ENCODE results near the gene DELE1.
"Not testable (repeated sequence)": the region's sequence is repeated elsewhere in the genome, so short reads cannot be mapped to it uniquely, and the experiment has no call there.

Gene DELE1

DNA sequence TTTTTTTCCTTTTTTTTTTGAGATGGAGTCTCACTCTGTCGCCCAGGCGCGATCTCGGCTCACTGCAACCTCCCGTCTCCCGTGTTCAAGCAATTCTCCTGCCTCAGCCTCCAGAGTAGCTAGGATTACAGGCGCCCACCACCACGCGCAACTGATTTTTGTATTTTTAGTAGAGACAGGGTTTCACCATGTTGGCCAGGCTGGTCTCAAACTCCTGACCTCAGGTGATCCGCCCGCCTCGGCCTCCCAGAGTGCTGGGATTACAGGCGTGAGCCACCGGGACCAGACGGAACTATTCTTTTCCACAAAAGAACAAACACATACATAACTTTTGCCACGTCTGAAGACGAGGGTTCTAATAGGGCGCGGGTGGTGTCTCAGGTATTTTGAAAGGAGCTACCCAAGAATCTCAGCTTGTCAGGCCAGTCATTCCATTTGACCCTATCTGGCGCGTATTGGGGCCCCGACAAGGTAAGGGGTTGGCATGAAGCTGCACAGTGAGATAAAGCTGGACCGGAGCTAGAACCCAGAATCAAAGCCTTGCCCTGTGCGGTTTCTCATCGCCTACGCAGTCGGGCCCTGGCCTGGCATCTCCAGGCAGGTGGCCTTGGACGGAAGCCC is 734 bp upstream of the DELE1 start:
- not testable (repeated sequence) for DNase-seq (ENCODE audit: low read depth)

DNA sequence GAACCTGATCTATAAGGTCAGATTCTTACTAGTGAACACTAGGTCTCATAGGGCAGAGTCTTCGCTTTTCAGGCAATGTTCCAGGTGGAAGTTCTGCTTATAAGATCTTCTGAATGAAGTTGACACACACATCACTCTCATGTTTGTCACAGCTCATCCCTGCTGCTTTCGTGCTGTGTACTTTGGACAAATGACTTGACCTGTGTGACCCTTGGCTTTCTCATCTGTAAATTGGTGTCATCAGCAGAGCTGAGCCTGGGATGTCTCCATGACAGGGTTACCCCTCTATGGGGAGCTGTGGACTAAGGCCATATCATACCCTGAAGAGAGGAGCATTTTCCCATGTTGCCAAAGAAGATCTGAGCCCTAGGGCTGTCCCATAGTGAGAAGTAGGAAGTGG is 2.8 kb downstream of the DELE1 start:
- DNase-seq (ENCODE audit: low read depth): no peak

DNA sequence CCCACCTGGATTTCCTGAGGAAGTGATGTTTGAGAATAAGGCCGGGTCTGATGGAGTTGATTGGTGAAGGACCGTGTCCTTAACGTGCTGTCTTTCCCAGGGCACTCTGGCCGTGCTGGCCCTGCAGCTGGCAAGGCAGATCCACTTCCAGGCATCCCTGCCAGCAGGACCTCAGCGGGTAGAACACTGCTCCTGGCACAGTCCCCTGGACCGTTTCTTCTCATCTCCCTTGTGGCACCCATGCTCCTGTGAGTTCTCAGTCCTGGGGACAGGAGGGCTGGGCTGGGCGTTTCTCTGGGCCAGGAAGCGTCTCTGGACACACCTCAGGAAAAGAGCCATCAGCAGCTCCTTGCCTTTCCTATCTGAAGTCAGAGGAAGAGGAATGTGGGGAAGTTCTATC is 4.4 kb downstream of the DELE1 start:
- DNase-seq (ENCODE audit: low read depth): no peak

DNA sequence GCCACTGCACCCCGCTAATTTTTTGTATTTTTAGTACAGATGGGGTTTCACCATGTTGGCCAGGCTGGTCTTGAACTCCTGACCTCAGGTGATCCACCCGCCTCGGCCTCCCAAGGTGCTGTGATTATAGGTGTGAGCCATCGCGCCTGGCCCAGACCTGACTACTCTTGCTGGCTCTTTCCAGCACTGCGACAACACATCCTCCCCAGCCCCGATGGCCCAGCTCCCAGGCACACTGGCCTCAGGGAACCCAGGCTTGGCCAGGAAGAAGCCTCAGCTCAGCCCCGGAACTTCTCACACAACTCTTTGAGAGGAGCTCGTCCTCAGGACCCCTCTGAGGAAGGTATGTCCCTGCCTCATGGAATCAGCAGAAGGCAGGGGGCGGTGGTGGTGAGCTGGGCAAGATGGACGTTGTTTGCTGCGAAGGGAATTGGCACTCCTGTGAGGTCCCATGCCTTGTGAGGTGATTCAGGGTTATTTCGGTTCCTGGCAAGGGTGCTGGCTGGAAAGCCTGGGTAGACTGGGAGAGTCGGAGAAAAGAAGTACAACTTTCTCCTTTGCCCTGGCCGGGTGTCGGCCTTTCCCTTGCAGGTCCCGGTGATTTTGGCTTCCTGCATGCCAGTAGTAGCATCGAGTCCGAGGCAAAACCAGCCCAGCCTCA is 5.9 kb downstream of the DELE1 start:
- no peak for DNase-seq (ENCODE audit: low read depth)

DNA sequence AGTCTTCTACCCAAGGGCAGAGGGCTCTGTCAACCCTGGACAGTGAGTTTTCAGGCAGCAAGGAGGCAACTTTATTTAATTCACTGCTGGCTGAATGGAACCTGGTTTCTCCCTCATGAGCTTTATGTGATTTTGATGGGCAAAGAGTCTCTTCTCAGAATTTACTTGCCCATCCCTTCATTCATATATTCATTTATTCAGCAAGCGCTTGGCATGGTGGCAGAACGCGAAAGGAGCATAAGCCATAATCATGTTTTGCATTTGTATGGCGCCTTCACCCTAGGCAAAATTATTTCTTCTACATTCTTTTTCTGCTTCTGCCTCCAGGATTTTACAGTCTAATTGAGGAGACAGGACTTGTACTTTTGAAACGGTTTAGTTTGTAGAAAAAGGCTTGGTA is 8.0 kb downstream of the DELE1 start:
- no peak for DNase-seq (ENCODE audit: low read depth)

DNA sequence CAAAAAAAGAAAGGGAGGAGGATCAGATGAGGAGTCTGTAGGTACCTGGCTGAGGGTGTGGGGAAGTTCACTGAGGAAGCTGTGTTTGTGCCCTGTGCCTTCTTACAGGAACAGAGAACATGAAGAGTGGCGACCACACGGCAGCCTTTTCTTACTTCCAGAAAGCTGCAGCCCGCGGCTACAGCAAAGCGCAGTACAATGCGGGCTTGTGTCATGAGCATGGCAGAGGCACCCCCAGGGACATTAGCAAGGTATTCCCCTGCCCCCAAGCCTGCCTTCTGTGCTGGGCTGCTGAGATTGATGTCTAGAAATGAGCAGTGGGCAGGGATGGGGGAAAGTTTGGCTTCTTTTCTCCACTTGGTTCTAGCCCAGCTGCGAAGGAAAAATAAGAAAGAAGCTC is 9.5 kb downstream of the DELE1 start:
- no peak for DNase-seq (ENCODE audit: low read depth)

DNA sequence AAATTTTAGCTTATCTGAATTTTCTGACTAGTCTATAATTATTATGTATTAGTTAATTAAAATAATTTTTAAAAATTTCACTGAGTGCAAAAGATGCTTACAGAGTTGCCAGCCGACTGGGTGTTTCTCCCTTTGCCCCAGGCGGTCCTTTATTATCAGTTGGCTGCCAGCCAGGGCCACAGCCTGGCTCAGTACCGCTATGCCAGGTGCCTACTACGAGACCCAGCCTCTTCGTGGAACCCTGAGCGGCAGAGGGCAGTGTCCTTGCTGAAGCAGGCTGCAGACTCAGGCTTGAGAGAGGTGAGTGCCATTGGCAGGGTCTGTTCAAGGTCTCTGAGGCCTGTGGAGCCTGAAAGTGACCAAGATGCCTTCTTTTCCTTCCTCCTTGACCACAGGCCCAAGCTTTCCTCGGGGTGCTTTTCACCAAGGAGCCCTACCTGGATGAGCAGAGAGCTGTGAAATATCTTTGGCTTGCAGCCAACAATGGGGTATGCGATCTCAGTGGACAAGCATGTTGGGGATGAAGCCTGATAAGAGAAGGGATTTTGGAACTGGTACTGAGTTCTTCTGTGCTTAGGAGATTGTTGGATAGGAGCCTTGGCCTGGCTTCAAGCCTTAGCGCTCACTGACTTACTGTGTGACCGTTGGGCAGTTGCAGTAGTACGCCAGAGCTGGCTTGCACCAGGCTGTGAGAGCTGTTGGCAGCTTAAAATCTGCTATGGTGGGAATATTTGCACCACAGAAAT is 10.6 kb downstream of the DELE1 start:
- DNase-seq (ENCODE audit: low read depth): no peak

DNA sequence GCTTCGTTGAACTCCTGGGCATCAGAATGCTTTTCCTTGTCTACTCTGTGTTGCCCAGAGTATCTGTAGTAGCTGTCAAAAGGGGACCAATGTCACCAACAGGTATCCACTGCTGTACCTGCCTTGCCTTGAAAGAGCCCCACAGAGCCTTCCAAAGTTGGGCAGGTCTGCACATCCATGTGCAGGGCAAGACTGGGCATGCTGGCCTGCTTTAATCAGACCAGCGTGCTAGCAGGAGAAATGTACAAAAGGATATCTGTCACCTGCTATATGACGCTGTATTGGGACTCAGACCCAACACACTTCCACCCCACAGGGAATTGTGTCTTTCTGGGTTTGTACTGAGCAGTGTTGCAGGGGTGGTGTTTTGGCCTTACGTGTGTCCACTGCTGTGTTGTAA is 11.9 kb downstream of the DELE1 start:
- no peak for DNase-seq (ENCODE audit: low read depth)

DNA sequence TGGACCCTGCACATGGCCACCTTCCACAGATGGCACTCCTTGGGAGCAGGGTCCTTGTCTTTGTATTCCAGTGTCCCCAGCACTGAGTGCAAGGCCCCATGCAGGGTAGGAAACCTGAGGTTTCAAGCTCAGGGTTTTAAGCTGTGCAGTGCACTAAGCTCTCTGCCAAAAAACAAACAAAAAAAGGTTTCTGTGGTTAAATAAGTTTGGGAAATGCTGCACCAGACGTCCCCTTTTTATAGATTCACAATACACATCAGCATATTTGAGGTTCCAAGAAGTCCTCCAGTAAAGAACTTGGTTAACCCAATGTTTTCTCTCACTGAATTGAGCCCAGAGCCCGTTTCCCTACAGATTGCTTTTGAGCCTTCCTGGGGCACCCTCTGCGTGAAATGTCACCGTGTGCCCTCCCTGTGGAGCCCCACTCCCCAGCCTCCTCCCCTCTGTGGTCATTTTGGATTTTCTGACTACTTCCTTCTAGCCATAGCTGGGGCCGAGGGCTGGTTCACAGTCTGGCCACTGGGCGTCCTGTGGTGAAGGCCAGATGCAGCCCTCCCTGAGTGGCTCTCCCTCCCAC is 17.1 kb downstream of the DELE1 start:
- DNase-seq (ENCODE audit: low read depth): no peak

DNA sequence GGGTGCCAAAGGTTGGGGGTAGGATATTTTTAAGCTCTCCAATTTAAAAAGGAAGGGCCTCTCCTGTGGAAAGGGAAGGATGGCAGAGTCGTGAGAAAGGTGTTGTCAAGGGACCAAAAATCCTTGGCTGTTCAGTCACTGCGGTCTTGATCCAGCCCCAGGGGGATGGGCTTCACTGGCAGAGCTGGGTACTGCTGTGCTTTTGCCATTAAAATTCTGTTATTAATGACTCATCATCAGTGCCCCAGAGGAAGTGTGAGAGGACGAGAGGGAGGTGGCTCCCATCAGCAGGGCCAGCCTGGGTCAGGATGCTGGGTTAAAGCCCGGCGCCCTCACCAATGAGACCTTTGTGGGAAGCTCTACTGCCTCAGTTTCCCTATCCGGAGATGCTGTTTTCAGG is 17.6 kb downstream of the DELE1 start:
- DNase-seq (ENCODE audit: low read depth): no peak

DNA sequence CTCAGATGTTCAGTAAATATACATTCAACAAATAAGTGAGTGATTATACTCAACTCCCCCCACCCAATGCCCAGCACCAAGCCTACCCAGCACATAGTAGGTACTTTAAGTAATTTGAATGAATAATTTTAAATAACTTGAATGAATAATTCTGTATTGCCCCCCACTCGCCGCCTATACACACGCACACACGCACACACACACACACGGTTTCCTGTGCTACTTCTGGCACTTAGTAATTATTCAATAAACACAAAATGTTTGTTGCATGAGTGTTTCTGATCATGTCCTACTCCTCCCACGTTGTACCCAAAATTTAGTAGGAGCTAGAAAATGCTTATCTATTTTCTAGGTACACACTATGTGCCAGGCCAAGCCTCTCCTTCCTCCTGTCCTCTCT is 18.1 kb downstream of the DELE1 start:
- no peak for DNase-seq (ENCODE audit: low read depth)

DNA sequence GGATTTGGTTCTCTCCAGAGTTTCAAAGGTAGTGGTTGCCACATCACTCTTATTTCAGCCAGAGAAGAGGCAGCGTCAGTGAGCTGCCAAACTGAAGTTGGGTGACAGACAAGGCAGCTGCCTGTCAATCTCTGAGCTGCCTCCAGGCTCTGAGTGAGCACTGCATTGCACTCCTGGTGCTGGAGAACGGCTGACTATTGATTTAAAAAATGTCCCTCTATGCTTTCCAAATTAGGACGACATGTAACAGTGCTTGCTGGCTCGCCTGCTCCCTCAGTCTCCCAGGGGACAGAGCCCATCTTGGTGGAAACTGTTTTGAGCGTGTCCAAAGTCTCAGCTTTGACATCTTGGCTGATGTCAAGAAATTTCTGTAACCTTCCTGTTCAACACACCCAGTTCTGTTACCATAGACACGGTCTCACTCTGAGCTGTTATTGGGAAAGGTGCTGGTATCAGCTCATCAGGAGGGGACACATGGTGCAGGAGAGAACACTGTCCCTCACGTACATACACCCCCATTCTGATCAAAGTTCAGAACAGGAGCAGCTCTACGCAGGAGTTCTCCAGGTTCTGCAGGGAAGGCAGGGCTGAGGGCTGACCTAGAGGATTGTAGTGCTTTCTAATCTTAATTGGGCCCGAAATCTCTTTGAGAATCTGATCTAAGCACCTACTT is 18.6 kb downstream of the DELE1 start:
- no peak for DNase-seq (ENCODE audit: low read depth)

DNA sequence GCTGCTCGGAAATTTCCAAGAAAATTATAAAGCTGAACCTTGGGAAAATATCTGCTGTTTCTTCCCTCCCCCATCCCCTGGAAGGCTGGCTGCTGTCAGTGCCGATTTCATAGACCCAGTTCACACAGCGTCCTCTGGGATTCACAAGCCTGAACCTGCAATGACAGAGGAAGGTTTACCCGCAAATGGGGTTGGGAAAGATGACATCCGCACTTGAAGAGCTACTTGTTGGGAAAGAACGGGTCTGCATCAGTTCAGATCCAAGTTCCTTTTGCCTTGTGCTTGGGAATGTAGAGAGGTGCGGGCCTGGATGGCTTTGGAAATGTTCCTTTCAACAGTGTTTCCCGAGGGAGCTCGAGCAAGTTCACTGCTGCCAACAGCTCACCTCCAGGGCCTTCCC is 20.4 kb downstream of the DELE1 start:
- no peak for DNase-seq (ENCODE audit: low read depth)

DNA sequence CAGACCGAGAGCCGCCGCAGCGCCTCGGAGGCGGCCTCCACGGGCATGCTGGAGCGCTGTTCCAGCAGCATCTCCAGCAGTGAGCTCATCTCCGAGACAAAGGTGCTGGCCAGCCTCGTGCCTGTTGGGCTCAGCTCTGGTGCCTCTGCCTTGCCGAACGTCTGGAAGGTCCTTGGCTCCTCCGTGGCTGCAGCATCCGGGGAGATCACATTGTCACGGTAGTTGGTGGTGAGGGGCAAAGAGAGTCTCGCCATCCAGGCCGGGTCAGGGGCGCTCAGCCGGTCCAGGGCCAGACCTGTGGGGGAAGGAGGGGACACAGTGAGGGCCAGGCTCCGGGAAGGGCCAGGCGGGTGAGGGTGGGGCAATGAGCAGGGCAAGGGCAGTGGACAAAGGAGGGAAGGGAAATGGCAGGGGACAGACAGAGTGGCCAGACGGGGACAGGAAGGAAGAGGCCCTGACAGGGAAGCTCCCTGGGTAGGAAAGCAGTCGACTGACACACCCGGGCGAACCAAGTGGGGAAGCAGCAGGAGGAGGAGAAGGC is 21.9 kb downstream of the DELE1 start:
- no peak for DNase-seq (ENCODE audit: low read depth)

DNA sequence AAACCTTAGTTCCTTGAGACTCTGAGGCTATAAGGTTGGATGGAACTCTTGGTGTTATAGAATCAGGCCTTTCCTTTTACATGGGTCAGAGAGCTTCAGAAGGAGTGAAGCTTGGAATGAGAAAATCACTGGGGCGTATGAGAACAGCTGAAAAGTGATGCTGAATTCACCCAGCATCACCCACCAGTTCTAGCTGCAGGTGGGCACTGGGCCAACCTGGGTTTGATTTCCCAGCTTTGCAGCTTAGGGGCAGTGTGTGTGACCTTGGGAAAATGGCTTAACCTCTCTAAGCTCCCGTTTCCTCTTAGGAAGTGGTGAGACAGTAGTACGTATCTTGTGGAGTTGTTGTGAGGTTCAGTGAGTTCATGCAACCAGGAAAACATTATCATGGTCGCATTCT is 23.6 kb downstream of the DELE1 start:
- DNase-seq (ENCODE audit: low read depth): no peak

DNA sequence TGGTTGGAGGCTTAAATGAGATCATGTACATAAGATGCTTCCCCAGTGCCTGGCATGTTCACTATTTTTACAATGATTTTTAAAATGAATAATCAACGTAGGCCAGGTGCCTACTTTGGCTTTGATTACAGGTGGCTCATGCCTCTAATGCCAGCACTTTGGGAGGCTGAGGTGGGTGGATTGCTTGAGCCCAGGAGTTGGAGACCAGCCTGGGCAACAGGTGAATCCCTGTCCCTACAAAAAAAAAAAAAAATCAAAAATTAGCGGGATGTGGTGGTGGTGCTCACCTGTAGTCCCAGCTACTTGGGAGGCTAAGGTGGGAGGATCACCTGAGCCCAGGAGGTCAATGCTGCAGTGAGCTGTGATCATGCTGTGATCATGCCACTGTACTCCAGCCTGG is 25.1 kb downstream of the DELE1 start:
- DNase-seq (ENCODE audit: low read depth): no peak

DNA sequence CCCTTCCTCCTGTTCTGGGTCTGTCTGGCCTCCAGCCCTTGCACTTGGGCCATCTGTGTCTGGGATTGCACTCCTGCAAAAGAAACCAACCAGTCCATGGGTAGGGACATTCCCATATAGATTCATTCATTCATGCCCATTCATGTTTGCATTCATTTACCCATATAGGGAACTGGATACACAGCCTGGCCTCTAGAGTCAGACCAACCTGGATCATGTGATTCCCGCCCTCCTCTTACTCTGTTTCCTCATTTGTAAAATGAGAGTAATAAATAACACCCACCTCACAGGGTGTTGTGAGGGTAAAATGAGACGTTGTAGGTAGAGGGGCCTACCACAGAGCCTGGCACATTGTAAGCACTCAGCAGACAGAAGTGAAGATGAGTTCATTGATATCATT is 25.8 kb downstream of the DELE1 start:
- no peak for DNase-seq (ENCODE audit: low read depth)

DNA sequence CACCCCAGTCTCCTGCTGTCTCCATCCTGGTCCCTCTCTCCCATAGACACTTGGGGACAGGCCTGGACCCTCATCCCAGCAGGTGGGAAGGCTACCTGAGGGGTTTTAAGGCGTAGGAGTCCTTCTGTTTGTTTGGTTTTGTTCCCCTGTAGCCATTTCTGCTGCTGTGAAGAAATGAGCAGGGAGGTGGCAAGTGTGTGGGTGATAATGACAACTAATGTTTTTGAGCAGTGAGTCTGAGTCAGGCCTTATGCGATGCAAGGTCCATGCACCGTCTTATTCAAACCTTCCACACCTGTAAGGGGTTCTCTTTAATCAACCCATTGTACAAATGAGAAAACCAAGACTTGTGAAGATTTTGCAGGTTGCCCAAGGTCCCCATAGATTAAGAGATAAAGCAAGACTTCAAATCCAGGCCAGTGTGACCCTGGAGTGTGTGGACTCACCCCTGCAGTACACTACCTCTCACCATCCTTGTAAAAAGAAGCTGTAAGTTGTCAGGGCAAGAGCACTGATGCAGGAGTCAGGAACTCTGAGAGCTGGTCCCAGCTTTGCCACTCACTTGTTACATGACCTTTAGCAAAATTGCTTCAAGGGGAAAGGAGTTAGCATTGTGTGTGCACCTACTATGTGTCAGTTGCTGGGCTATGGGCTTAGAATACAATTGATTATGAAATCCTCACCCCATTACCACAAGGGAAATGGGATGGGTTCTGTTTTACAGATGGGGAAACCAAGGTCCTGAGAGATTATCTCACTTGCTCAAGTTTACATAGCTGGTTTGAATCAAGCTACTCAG is 26.7 kb downstream of the DELE1 start:
- DNase-seq (ENCODE audit: low read depth): no peak

DNA sequence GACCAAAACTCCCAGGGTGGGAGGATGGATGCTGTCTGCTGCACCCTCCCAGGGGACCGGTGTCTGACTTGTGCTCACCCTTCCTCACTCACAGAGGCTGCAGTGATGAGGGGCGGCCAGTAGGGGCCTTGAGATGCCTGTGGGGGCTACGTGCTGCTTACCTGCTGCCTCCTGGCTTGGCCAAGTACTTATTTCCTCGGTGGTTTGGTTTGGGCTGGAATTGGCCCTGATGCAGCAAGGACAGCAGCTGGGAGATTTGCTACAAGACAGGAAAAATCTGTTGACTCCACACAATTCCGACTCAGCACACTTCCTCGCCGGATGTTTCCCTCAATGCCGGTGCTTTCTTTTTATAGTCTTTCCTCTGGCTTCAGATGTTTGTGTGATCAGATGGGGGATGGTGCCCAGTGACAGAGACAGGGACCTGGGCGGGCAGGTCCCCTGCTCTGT is 27.7 kb downstream of the DELE1 start:
- peak; percentile 30 for DNase-seq (ENCODE audit: low read depth)

DNA sequence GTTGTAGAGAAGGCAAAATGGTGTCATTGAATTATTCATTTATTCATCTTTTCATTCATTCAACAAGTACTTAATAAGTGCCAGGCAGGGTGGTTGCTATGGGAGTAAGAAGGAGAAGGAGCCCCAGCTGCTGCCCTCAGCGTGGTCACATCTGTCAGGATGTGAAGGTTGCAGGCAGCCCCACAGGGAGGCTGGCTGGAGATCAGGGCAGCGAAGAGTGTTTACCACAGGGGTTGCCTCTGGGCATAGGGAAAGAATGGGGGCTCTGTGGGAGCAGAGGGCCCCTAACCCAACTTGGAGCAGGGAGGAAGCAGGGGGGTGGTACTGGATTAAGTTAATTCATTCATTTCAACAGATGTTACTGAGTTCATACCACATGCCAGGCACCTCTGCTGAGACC is 28.3 kb downstream of the DELE1 start:
- DNase-seq (ENCODE audit: low read depth): no peak

DNA sequence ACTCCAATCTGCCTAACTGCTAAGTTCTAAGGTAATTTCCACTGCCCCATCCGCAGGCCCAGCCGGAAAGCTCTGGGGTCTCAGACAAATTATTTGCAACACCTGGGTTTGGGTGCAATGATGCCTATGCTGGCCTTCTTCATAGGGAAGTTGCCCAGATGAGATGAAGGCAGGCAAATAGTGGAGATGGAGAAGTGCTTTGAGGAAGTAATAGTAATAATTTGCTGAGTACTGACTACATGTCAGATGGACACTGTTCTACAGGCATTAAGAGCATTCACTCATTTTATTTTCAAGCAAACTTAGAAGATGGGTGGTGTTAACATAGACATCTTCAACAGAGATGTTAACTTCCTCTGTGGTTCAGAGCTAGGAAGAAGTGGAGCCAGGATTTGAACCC is 30.5 kb downstream of the DELE1 start:
- no peak for DNase-seq (ENCODE audit: low read depth)

Measured in activated T-cell treated with anti-CD3 and anti-CD28 coated beads for 48 hours (primary cell).